Epidermal melanocyte (primary cell): ENCODE results near the gene MTURN.

ENCODE experiments used
- DNase-seq: peaks from one replicate; pipeline ENCODE4 v3.0.0; 2011; ENCODE audit warnings: low spot score; ENCODE audit not compliant: insufficient read length

The MTURN gene

GRCh38 chr7:30135301-30136116 lies 723 bp downstream of the MTURN start:
- DNase-seq = peak; percentile 32

- DNase-seq = no peak
Observed at GRCh38 chr7:30136117-30136731, 1.4 kb downstream of the MTURN start.

GRCh38 chr7:30136743-30137485 lies 2.1 kb downstream of the MTURN start:
- no peak for DNase-seq

- DNase-seq = no peak
Observed at GRCh38 chr7:30139836-30140384, 5.1 kb downstream of the MTURN start.

GRCh38 chr7:30140456-30140855 lies 5.7 kb downstream of the MTURN start:
- no peak for DNase-seq

GRCh38 chr7:30142710-30143109 lies 7.9 kb downstream of the MTURN start:
- DNase-seq = peak; percentile 52

- DNase-seq = no peak
Observed at GRCh38 chr7:30143748-30144251, 9.0 kb downstream of the MTURN start.

GRCh38 chr7:30144657-30145306 lies 10.0 kb downstream of the MTURN start:
- no peak for DNase-seq

- no peak for DNase-seq
Observed at GRCh38 chr7:30145426-30145970, 10.7 kb downstream of the MTURN start.

- DNase-seq = no peak
Observed at GRCh38 chr7:30146127-30146612, 11.4 kb downstream of the MTURN start.

GRCh38 chr7:30147223-30147622 lies 12.4 kb downstream of the MTURN start:
- no peak for DNase-seq

GRCh38 chr7:30147785-30148184 lies 13.0 kb downstream of the MTURN start:
- no peak for DNase-seq

GRCh38 chr7:30148426-30148825 lies 13.6 kb downstream of the MTURN start:
- DNase-seq = no peak

GRCh38 chr7:30148951-30149459 lies 14.2 kb downstream of the MTURN start:
- DNase-seq = no peak

- DNase-seq = no peak
Observed at GRCh38 chr7:30149640-30150272, 15.0 kb downstream of the MTURN start.

GRCh38 chr7:30150711-30151110 lies 15.9 kb downstream of the MTURN start:
- no peak for DNase-seq

- no peak for DNase-seq
Observed at GRCh38 chr7:30154111-30154587, 19.4 kb downstream of the MTURN start.

GRCh38 chr7:30155481-30155880 lies 20.7 kb downstream of the MTURN start:
- no peak for DNase-seq

- no peak for DNase-seq
Observed at GRCh38 chr7:30157204-30157603, 22.4 kb downstream of the MTURN start.

- no peak for DNase-seq
Observed at GRCh38 chr7:30159163-30159562, 24.4 kb downstream of the MTURN start.
